B cell (primary cell): ENCODE measurements around the gene ALG5.

ENCODE experiments used
- CTCF ChIP-seq: fragments of 200-600 bp; IDR thresholded peaks from one replicate; pipeline ENCODE4 v1.8.0; 2022; ENCODE audit warnings: antibody characterized with exemption, mild to moderate bottlenecking
- EZH2 ChIP-seq: IDR thresholded peaks from 2 replicates; pipeline ENCODE4 v1.6.1; 2012; ENCODE audit warnings: borderline replicate concordance, low read depth, mild to moderate bottlenecking, moderate library complexity, low read length; ENCODE audit not compliant: insufficient read depth, poor library complexity, severe bottlenecking

- no peak for TF ChIP-seq CTCF
- TF ChIP-seq EZH2 = no peak
Measured at GRCh38 chr13:37047846-37048245, 48.7 kb upstream of the ALG5 start.
